Parathyroid adenoma (tissue), 2 donors: ENCODE results near the gene TBCD.

Experiments
- H2AFZ ChIP-seq: fragments of 300-600 bp; sonication (generic); one replicate; pipeline ENCODE4 v1.7.0; 2017; ENCODE audit warnings: antibody characterized with exemption, mild to moderate bottlenecking
- H3K27ac ChIP-seq: fragments of 300-600 bp; sonication (generic); one replicate; pipeline ENCODE4 v1.7.0; 2017
- H3K27me3 ChIP-seq: fragments of 300-600 bp; sonication (generic); one replicate; pipeline ENCODE4 v1.7.0; 2017; ENCODE audit warnings: low read length; ENCODE audit not compliant: control insufficient read depth, insufficient read depth
- H3K36me3 ChIP-seq: fragments of 300-600 bp; sonication (generic); one replicate; pipeline ENCODE4 v1.7.0; 2017; ENCODE audit warnings: low read length; ENCODE audit not compliant: control insufficient read depth, insufficient read depth
- H3K4me1 ChIP-seq: fragments of 300-600 bp; sonication (generic); one replicate; pipeline ENCODE4 v1.7.0; 2017; ENCODE audit warnings: control low read depth
- H3K4me2 ChIP-seq: fragments of 300-600 bp; sonication (generic); one replicate; pipeline ENCODE4 v1.7.0; 2017; ENCODE audit warnings: low read length
- H3K4me3 ChIP-seq: fragments of 300-600 bp; sonication (generic); one replicate; pipeline ENCODE4 v1.7.0; 2017; ENCODE audit warnings: low read depth, low read length
- H3K79me2 ChIP-seq: fragments of 300-600 bp; sonication (generic); one replicate; pipeline ENCODE4 v1.7.0; 2017; ENCODE audit warnings: control low read depth
- H3K9ac ChIP-seq: fragments of 300-600 bp; sonication (generic); one replicate; pipeline ENCODE4 v1.7.0; 2017; ENCODE audit warnings: mild to moderate bottlenecking
- H3K9me3 ChIP-seq: fragments of 300-600 bp; sonication (generic); one replicate; pipeline ENCODE4 v1.7.0; 2017; ENCODE audit warnings: low read length; ENCODE audit not compliant: control insufficient read depth
- TF ChIP-seq, protein P1 (sequence below): fragments of 300-600 bp; sonication (generic); IDR thresholded peaks from one replicate; pipeline ENCODE4 v1.7.0; 2017; ENCODE audit warnings: antibody characterized with exemption, mild to moderate bottlenecking
- donor health status: primary hyperparathyroidism.

Gene TBCD

DNA sequence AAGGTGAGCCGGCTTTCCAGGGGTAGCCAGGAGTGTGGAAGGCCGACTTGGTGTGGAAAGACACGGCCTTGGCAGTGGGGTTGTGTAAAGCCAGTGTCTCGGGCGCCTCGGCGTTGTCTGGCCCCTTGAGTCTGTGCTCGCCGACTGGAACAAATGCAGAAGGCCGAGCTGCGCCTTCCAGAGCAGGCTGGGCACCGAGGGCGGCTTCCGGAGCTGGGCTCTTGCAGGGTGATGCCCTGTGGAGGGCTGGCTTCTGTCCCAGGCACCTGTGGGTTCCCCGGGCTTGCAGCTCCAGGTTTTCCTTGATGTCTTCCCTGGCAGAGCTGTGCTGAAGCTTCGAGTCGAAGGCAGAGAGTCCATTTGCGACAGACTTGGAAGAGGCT lies 79.9 kb downstream of the TBCD start:
- no peak overlapping the region for H3K4me2 ChIP-seq
- H3K36me3 ChIP-seq: no peaks in the 10 kb centered on the region
- H3K27ac ChIP-seq: no peak overlapping the region
- H3K9ac ChIP-seq: no peak overlapping the region
- H2AFZ ChIP-seq: no peak overlapping the region
- no peaks in the 10 kb centered on the region for H3K4me1 ChIP-seq
- no peak overlapping the region for H3K4me3 ChIP-seq
- TF ChIP-seq, protein P1, sequence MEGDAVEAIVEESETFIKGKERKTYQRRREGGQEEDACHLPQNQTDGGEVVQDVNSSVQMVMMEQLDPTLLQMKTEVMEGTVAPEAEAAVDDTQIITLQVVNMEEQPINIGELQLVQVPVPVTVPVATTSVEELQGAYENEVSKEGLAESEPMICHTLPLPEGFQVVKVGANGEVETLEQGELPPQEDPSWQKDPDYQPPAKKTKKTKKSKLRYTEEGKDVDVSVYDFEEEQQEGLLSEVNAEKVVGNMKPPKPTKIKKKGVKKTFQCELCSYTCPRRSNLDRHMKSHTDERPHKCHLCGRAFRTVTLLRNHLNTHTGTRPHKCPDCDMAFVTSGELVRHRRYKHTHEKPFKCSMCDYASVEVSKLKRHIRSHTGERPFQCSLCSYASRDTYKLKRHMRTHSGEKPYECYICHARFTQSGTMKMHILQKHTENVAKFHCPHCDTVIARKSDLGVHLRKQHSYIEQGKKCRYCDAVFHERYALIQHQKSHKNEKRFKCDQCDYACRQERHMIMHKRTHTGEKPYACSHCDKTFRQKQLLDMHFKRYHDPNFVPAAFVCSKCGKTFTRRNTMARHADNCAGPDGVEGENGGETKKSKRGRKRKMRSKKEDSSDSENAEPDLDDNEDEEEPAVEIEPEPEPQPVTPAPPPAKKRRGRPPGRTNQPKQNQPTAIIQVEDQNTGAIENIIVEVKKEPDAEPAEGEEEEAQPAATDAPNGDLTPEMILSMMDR: no peak
- H3K79me2 ChIP-seq: peaks cover 23% of the 10 kb centered on the region
- no peaks in the 10 kb centered on the region for H3K9me3 ChIP-seq
- H3K27me3 ChIP-seq: no peaks in the 10 kb centered on the region

DNA sequence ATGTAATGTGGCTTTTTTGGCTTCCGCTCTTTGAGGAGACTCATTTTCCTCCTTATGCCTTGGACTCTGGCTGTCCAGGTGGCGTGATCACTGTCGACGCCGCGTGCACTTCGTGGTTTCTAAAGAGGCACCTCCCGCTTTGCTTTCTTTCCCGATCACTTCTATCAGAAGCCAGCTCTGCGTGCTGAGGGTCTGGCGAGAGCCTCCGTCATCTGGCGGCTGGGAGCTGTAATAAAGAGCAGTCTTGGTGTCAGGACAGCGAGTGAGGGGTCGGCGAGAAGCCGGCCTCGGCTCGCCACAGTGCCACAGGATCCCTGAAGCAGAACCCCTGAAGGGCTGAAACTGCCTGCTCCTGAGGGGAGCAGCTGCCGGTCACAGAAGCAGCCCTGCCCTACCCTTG lies 80.5 kb downstream of the TBCD start:
- Histone ChIP-seq H3K9me3 (no peaks in the 10 kb centered on the region), H3K27me3 (no peaks in the 10 kb centered on the region), H3K4me1 (peaks cover 3% of the 10 kb centered on the region), H2AFZ (no peak overlapping the region), H3K79me2 (peaks cover 23% of the 10 kb centered on the region), H3K36me3 (no peaks in the 10 kb centered on the region), H3K27ac (no peak overlapping the region), H3K9ac (no peak overlapping the region), H3K4me3 (no peak overlapping the region), H3K4me2 (no peak overlapping the region)
- TF ChIP-seq, protein P1: no peak

DNA sequence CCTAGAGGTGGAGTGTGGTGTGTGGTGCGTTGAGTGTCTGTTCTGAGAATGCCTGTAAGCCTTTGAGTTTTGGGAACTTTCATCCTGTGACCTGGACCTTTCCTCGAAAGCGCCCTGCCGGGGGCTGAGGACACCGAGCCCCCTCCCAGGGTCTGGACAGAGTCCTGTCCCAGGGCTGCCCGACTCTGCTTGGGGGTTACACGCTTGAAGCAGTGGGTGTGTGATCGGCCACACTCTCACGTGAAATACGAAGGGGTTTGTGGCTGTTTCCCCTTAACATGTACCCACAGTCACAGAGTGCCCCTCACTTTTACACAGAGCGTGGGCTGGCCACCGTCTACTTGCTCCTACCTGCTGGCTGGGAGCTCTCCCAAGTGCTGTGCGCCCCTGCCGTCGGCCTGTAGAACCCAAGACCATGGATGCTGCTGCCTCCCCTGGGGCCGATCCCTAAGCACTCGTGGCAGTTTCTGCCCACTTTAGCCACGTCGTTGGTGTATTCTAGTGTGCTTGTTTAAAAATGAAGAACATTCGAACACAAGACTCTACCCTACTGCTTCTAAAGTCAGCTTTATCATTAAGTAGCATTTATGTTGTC lies 81.1 kb downstream of the TBCD start:
- H3K9me3 ChIP-seq: no peaks in the 10 kb centered on the region
- H3K36me3 ChIP-seq: no peaks in the 10 kb centered on the region
- H3K4me1 ChIP-seq: peaks cover 9% of the 10 kb centered on the region
- H3K27me3 ChIP-seq: no peaks in the 10 kb centered on the region
- H3K4me2 ChIP-seq: no peak overlapping the region
- no peak overlapping the region for H3K4me3 ChIP-seq
- H3K27ac ChIP-seq: no peak overlapping the region
- H2AFZ ChIP-seq: no peak overlapping the region
- TF ChIP-seq, protein P1: no peak
- no peak overlapping the region for H3K9ac ChIP-seq
- H3K79me2 ChIP-seq: peaks cover 19% of the 10 kb centered on the region

DNA sequence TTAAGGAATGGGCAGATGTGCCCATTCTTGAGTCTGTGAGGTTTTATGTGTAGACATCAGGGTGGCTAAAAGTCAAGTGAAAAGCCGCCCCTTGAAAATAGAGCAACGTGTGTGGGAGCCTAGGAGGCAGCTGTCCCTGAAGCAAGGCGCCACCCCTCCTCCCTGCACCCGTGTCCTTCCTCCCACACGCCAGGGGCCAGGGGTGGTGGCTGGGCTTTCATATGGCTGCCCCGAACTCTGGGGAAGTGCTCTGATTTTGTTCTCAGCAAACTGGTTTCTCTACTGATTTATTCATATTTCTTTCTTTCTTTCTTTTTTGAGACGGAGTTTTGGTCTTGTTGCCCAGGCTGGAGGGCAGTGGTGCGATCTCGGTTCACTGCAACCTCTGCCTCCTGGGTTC lies 83.3 kb downstream of the TBCD start:
- H3K27me3 ChIP-seq: no peaks in the 10 kb centered on the region
- H3K4me2 ChIP-seq: no peak overlapping the region
- no peaks in the 10 kb centered on the region for H3K9me3 ChIP-seq
- no peak overlapping the region for H3K9ac ChIP-seq
- peaks cover 26% of the 10 kb centered on the region for H3K4me1 ChIP-seq
- H3K4me3 ChIP-seq: no peak overlapping the region
- H3K27ac ChIP-seq: no peak overlapping the region
- TF ChIP-seq, protein P1: no peak
- peaks cover 15% of the 10 kb centered on the region for H3K79me2 ChIP-seq
- no peaks in the 10 kb centered on the region for H3K36me3 ChIP-seq
- H2AFZ ChIP-seq: no peak overlapping the region

DNA sequence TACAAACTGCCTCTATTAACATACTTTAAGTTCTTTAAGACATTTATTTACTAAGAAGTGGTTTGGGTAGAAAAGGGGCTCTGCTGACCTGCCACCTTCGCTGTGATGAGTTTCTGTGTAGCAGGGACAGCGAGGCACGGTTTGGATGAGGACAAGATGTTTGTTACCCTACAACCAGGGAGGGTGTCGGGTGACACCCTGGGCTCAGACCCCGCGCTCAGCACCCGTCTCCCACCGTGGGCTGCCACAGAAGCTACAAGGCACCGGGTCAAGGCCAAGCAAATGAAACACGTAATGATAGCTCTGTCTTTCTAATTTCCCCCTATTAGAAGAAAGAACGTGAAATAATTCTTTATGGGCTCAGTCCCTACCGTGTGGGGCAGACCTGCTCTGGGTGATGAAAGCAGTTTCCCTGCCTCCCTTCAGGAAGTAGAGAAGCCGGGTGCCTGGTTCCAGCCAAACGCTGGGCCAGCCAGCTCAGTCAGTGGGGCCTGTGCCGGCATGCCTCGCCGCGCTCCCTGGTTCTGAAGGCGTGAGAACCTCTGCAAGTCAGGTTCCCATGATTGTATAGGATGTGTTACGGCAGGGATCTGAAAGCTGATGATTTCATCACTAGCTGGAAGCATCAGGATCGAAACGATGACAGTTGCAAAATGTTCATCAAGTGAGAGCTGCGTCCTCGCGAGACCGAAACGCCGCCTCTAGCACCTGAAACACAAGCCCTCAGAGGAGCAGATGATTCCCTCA lies 84.1 kb downstream of the TBCD start:
- H3K9ac ChIP-seq: no peak overlapping the region
- H3K36me3 ChIP-seq: no peaks in the 10 kb centered on the region
- peaks cover 7% of the 10 kb centered on the region for H3K79me2 ChIP-seq
- H3K27ac ChIP-seq: no peak overlapping the region
- TF ChIP-seq, protein P1: no peak
- no peaks in the 10 kb centered on the region for H3K9me3 ChIP-seq
- no peaks in the 10 kb centered on the region for H3K27me3 ChIP-seq
- no peak overlapping the region for H2AFZ ChIP-seq
- H3K4me3 ChIP-seq: no peak overlapping the region
- peaks cover 32% of the 10 kb centered on the region for H3K4me1 ChIP-seq
- no peak overlapping the region for H3K4me2 ChIP-seq
